Breast epithelium (tissue), 3 donors: Measurements from ENCODE around the gene GLRA3.
"Not testable (repeated sequence)": the region's sequence is repeated elsewhere in the genome, so short reads cannot be mapped to it uniquely, and the experiment has no call there.

ENCODE experiments used
- POLR2A ChIP-seq: fragments of 450-650 bp; IDR thresholded peaks from one replicate; pipeline ENCODE4 v1.6.1; 2016; ENCODE audit warnings: antibody characterized with exemption, mild to moderate bottlenecking, moderate library complexity
- TF ChIP-seq, protein P1 (sequence below), 3 donors: fragments of 450-650 bp; IDR thresholded peaks; one replicate each; pipeline ENCODE4 v1.5.1; 2016 to 2017; ENCODE audit warnings: antibody characterized with exemption in 3 of 3, mild to moderate bottlenecking in 3 of 3, moderate library complexity in 3 of 3

DNA sequence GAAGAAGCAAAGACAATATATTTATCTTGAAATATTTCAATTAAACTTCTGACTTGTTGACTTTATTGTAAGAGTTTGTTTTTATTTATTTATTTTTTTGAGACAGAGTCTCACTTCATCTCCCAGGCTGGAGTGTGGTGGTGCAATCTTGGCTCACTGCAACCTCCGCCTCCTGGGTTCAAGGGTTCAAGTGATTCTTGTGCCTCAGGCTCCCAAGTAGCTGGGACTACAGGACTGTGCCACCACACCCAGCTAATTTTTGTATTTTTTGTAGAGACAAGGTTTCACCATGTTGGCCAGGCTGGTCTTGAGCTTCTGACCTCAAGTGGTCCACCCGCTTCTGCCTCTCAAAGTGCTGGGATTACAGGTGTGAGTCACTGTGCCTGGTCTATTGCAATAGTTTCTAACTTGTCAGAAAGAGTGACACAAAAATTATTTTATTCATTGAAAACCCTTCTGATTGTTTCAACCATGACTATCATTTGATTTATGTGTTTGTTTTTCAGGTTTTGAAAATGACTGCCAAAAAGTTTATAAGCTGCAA lies 199.1 kb downstream of the GLRA3 start:
- TF ChIP-seq, protein P1, sequence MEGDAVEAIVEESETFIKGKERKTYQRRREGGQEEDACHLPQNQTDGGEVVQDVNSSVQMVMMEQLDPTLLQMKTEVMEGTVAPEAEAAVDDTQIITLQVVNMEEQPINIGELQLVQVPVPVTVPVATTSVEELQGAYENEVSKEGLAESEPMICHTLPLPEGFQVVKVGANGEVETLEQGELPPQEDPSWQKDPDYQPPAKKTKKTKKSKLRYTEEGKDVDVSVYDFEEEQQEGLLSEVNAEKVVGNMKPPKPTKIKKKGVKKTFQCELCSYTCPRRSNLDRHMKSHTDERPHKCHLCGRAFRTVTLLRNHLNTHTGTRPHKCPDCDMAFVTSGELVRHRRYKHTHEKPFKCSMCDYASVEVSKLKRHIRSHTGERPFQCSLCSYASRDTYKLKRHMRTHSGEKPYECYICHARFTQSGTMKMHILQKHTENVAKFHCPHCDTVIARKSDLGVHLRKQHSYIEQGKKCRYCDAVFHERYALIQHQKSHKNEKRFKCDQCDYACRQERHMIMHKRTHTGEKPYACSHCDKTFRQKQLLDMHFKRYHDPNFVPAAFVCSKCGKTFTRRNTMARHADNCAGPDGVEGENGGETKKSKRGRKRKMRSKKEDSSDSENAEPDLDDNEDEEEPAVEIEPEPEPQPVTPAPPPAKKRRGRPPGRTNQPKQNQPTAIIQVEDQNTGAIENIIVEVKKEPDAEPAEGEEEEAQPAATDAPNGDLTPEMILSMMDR (IDR thresholded peaks at IDR 0.05): not testable (repeated sequence)
- not testable (repeated sequence) for TF ChIP-seq POLR2A
